Retina (tissue), 1 donor: ENCODE measurements around the gene USF2.
A peak's percentile ranks its signal among the peaks of the same experiment; 100 is the strongest.

Source experiments
- DNase-seq: peaks from one replicate; pipeline ENCODE4 v3.0.0-alpha.2; 2016

The USF2 gene

DNA sequence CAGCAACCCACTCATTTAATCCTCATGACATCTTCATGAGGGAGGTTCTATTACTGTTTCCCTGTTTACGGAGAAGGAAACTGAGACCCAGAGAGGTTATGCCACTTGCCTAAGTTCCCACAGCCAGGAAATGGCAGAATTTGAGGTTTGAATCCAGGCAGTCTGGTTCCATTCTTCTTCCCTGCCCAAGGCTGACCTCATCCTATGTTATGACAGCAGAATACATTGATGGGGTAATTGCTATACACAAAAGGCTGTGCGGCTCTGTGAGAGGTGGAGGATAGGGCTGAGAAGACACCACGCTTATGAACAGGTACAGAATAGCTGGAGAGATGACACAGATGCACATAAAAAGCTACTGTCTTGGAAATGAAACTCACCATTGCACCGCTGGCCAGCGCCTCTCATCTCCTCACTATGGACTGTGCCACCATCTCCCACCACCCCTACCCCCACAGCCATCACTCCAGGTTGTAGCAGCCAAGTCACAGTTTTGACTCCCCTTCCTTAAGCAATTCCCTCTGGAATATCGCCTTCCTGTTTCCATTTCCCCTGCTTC is 34.7 kb downstream of the USF2 start:
- no peak for DNase-seq

DNA sequence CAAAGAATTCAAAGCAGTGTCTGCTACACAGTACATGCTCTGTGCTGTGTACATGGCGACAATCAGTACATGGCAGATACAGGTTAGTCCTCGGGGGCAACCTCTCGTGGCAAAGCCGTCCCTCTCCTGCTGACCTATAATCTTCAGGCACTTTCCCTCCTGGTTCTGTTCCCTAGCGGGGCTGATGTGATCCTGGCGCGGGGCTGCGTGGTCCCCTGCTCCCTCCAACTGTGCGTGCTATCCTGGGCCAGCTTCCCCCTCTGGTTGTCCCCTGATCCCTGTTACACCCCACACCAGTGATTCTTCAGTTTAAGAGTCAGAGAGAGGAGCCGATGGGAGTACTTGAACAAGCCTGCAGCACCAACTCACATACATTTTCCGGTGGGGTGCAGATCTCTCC is 35.3 kb downstream of the USF2 start:
- no peak for DNase-seq

DNA sequence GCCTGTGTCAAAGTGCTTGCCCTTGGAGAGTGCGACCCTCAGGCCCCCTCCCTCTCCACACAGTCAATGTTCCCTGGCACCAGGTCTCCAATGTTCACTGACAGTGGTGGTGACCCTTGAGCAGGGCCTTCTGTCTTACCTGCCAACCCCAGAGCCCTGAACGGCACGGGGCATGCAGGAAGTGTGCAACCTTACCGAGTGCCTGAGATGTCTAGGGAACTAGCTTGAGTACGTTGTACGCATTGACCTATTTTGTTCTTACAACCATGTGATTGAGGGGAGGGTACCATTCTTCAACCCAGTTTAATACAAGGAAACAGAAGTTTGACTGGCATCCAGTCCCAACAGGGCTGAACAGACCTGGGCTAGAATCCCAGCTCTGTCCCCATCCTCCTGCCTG is 36.4 kb downstream of the USF2 start:
- DNase-seq = no peak

DNA sequence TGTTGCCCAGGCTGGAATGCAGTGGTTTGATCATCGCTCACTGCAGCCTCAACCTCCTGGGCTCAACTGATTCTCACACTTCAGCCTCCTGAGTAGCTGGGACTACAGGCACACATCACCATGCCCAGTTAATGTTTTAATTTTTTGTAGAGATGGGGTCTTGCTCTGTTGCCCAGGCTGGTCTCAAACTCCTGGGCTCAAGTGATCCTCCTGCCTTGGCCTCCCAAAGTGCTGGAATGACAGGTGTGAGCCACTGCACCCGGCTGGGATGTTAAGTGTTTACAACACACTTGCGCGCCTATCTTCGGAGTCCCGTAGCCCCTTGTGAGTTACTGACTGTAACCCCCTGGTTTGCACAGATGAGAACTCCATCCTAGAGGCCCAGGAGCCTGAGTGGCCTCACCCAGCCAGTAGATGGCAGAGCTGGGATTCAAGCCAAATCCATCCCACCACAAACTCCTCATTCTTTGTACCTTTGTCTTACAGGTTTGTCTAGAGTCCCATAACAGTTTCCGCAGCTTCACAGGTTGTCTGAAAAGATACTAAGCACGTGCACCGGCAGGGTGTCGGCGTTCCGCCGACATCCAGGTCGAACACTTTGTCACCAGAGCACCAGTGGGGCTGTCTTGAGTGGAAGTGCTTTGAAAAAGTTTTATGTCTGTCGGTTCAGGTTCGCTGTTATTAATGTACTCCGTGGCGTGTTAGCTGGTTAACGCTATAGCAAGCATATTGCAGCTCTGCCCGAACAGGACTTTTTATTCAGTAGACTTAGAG is 37.9 kb downstream of the USF2 start:
- no peak for DNase-seq

DNA sequence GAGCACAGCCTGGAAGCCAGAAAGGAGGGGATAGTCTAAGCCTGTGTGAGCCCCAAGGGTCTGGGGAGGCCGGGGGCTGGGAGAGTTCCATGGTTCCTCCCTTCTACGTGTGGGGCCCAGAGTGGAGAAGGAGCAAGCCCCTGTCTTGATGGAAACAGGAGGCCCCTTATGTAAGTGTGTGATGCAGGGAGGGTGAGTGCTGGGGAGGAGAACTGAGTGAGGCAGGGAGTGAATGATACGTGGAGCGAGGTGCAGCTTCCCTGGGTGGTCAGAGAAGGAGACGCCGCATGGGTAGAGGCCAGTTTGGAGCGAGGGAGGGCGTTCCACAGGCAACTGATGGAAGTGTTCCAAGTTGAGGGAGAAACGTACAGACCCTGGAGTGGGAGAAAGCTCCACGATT is 39.2 kb downstream of the USF2 start:
- DNase-seq = no peak

DNA sequence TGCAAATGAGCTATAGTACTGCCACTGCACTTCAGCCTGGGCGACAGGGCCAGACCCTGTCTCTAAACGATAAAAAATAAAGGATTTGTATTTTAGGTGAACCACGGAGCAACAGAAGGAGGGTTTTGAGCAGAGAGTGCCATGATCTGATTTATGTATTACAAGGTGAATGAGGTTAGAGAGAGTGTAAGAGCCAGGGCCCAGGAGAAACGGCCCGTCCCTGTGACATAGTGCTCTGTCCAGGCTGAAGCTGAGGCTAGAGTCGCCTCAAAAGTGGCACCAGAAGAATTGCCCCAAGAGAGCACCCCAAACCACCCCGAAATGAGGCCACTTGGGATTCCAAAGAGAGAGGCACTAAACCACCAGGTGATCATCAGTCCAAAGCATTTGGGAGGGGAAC is 40.1 kb downstream of the USF2 start:
- DNase-seq = no peak

DNA sequence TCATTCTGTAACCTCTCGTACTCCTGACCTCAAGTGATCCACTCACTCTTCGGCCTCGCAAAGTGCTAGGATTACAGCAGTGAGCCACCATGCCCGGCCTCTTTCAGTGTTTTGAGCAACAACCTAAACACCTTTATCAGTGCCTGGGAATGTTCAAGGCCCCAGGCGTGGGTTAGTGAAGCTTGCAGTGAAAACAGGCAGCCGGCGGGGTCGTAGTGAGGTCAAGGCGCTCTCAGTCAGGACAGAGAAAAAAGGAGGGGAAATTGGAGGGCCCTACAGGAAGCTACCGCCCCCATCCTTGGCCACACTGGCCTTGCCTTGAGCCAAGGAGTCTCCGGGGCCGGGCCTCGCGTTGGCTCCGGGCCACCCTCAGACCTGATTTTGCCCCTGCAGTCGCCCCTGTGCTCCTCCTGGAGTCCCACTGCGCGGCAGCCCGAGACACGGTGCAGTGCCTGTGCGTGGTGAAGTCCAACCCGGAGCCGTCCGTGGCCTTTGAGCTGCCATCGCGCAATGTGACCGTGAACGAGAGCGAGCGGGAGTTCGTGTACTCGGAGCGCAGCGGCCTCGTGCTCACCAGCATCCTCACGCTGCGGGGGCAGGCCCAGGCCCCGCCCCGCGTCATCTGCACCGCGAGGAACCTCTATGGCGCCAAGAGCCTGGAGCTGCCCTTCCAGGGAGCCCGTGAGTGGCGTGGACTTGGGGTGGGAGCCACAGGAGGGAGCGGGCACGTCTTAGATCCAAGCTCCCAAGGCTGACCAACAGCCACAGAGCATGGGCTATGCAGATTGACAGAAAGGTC is 40.9 kb downstream of the USF2 start:
- peak; percentile 64 for DNase-seq

DNA sequence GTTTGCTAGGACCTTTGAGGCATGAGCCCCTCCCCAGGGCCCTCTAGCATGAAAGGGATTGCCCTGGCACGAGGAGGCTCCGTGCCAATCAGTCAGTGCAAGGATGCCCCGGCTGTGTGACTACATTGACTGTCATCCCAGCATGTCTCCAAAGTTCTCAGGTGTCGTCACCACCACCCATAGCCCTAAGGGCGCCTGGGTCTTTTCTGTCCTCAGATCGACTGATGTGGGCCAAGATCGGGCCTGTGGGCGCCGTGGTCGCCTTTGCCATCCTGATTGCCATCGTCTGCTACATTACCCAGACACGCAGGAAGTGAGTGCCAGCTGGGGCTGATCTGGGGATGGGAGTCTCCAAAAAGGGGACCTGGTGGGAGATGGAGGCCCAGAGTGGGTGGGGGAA is 41.6 kb downstream of the USF2 start:
- DNase-seq = no peak

DNA sequence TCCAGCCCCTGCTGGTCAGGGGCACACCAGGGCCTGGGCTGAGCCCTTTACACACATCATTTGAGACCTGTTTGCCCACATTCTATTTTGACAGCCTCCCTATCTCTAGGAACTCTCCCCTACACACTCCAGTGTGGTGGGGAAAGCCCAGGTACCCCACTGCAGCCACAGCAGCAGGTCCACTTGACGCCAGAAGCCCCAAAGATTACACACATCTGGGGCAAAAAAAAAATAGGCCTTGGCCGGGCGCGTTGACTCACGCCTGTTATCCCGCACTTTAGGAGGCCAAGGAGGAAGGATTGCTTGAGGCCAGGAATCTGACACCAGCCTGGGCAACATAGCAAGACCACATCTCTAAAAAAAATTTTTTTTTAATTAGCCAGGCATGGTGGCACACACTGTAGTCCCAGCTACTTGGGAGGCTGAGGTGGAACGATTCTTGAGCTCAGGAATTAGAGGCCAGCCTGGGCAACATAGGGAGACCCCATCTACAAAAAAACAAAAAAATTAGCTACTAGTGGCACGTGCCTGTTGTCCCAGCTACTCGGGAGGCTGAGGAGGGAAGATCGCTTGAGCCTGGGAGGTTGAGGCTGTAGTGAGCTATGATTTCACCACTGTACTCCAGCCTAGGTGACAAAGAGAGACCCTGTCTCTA is 42.2 kb downstream of the USF2 start:
- DNase-seq = no peak

DNA sequence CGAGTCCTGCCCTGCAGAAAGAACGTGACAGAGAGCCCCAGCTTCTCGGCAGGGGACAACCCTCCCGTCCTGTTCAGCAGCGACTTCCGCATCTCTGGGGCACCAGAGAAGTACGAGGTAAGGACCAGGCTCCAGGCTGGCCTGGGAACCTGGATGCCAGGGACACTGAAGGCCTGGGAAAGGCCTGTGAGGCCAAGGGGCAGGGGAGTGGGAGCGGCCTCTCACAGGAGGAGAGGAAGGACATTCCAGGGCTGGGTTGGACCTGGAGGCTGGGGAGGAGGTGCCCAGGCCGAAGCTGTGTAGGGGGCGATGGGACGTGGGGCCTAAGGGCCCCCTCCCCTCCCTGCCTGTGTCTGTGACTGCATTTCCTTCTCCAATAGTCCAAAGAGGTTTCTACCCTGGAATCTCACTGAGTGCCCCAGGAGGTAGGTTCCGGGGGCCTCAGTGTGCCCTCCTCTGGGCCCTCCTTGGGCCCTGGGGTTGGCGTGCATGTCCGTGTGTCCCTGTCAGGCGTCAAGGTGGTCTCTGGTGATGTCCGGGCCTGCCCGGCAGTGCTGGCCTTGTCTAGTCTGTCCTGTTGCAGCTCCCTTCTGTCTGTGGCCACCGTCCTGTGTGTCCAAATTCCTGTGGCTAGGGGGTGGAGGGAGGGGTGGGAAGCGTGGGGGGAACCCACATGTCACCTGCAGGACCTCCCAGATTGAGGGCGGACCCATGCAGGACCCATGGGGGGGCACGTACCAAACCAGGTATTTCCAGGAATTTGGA is 43.3 kb downstream of the USF2 start:
- no peak for DNase-seq

DNA sequence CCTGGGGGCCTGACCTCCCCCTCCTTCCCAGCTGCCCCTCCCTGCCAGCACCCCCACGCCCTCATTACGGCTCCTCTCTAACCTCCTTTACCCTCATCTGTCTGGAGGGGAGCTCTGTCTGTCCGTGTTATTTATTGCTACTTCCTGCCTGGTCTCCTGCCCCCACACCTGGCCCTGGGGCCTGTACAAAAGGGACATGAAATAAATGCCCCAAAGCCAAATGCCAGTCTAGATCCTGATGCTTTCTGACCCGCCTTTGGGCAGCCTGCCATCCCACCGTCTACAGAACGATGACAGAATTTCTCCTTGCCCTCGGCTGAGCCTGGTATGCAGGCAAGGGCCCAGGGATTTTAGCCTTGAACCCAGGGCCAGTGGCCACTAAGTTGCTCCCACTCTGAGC is 44.8 kb downstream of the USF2 start:
- DNase-seq = no peak

DNA sequence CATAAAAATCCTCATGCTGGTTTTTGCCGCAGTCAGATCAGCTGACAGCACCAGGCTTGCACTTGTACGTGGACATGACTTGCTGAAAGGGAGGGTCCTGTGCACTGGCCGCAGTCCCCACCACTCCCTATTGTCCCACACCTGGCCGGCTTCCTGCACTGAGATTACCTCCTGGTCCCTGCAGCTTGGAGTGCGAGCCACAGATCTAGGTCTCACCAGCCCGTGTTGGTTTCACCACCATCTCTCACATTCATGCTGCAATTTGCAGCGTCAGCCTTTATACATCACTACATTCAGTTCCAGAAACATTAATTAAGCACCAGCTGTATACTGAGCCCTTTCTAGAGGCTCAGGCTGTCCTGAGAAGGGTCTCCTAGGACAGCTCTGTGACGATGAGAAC is 45.3 kb downstream of the USF2 start:
- no peak for DNase-seq

DNA sequence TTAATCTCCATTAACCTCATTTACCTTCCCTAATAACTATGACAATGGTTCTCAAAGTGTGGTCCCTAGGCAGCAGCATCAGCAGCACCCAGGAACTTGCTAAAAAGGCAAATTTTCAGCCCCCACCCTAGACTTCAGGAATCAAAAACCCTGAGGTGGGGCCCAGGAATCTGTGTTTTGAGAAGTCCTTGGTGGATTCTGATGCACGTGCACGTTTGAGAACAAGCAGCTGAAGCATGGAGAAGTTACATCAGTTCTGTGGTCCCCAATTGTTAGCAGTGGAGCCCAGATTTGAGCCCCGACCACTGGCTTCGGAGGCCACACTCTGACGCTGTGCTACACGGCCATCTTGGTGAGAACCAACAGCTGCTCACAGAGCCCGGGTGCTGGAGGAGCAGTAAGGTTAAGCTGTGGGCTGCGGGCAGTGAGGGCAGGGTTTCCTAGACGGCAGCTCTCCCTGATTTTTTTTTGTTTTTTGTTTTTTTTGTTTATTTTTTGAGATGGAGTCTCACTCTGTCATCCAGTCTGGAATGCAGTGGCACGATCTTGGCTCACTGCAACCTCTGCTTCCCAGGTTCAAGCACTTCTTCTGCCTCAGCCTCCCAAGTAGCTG is 46.2 kb downstream of the USF2 start:
- DNase-seq = no peak

DNA sequence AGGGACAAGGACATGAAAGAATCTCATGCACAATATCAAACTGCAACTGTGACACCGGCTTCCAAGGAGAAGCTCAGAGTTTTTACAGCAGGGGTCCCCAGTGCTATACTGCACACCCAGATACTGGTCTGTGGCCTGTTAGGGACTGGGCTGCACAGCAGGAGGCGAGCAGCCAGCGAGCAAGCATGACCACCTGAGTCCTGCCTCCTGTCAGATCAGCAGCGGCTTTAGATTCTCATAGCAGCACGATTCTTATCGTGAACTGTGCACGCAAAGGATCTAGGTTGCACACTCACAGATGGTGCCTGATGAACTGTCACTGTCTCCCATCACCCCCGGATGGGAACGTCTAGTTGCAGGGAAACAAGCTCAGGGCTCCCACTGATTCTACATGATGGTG is 47.1 kb downstream of the USF2 start:
- DNase-seq = peak; percentile 44

DNA sequence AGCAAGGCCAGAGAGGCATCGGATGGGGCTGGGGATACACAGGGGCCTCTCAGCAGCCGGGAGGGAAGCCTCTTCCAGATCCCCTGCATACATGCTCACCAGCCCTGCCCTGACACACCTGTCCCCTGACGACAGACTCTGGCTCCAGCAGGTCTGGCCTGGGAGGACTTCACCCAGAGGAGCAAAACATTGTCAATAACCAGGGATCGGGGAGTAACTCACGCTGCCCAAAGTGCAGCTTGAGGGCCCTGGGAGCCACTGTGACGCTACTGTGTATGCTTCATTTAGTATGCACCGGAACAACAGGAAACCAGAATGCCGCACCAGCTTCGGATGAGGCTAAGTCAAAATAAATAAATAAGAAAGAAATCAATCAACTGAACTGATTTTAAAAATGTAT is 47.8 kb downstream of the USF2 start:
- no peak for DNase-seq

DNA sequence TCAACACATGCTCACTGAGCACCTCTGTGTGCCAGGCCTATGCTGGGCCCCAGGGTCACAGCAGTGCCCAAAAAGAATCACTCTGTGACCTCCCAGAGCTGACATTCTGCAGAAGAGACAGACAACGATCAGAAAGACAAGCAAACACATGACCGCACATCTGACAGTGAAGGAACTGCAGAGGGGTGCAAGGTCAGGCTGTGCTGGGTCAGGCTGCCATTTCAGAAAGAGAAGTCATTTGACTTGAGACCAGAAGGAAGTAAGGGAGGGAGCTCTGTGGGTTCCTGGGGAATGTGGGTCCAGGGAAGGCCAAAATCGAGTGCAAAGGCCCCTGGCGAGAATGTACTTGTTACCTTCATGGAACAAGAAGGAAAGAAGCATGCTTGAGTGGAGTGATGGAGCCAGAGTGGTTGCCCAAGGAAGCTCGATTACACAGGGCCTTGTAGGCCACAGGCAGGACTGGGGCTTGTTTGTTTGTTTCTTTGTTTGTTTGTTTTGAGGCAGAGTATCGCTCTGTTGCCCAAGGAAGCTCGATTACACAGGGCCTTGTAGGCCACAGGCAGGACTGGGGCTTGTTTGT is 48.8 kb downstream of the USF2 start:
- no peak for DNase-seq

DNA sequence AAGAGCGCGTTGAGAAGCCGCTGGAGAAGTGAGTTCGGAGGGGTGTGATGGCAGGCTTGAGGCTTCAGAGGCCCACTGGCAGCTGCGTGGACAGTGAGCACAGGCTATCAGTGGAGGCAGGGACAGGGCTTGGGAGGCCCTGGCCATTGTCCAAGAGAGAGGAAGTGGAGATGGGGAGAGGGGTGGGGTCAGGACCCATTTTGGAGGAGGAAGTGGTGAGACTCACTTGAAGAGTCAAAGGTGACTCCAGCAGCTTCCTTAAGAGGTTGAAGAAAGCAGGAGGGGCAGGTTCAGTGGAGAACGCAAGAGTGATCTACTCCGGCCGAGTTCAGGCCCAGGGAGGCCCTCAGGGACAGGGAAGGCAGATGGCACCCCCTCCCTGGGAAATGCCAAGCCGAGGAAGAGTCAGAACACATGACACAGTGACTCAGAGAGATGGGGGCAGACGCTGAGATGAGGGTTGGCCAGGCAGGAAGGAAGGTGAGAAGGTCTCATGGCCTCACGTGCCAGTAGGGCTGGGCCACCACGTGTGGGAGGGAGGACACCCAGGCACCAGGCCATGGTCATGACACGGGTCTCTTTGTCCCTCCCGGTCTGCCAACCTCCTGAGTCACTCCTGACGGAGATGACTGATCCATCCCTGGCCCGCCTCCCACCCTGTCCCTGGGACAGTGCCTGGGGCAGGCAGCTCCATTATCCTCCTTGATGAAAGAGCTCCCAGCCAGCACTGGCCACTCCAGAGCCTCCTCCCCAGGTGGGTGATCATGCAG is 50.1 kb downstream of the USF2 start:
- DNase-seq = no peak

DNA sequence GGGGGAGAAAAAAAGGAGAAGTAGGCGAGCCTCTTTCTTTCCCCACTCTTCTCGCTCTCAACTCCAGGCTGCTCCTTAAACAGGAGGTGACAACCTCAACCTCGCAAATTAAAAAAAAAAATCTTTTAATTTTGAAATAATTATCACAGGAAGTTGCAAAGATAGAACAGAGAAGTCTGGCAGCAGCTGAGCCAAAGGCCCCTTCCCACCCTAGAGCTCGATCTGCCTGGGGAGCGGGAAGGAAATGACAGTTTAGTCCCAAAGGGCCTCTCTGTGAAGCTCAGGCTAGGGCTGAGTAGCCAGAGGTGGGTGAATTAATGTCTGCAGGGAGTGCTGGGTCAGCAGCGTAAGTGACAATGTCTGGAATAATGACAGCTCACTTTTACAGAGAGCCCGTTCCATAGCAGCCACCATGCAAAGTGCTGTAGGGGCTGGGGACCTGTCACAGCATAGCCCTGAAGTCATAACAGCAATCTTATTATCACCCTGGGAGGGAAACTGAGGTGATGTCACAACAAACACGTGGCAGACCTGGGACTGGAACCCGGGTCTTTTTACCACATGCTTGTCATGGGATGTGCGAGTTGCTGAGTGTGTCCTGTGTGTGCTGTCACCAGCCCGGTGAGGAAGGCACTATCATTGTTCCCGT is 51.4 kb downstream of the USF2 start:
- no peak for DNase-seq

DNA sequence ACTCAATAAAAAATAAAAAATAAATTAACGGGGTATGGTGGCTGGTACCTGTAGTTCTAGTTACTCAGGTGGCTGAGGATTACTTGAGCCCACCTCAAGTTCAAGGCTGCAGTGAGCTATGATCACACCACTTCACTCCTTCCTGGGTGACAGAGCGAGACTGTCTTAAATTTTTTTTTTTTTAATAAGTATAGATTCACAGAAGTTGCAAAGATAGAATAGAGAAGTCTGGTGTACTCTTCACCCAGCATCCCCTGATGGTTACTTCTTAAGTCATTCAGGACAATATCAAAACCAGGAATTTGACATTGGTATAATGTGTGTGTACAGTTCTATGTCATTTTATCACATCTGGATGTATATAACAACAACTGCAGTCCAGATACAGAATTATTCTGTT is 52.5 kb downstream of the USF2 start:
- DNase-seq = no peak

DNA sequence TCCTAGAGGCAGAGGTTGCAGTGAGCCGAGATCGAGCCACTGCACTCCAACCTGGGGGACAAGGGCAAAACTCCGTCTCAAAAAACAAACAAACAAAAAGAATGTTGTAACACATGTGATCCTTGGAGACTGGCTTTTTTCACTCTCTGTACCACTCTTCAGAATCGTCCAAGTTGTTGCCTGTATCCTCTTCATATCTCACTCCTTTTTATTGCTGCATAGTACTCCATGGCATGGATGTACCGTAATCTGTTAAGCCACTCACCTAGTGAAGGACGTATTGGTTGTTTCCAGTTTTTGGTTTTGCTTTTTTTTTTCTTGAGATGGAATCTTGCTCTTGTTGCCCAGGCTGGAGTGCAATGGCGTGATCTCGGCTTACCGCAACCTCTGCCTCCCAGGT is 53.3 kb downstream of the USF2 start:
- no peak for DNase-seq

DNA sequence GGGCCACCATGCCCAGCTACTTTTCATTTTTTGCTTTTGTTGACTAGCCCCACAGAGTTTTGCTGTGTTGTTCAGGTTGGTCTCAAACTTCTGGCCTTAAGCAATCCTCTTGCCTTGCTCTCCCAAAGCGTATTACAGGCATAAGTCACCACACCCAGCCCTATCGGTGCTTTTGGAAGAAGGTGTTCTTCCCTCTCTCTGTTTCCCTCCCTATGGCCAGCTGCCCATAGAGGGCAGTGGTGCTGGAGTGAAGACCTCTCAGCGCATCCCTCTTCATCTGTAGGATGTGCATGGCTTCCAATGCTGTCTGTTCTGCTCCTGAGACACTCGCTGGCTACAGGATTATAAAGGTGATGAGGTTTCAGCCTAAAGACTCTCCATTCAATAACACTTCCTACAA is 58.9 kb downstream of the USF2 start:
- no peak for DNase-seq
